Adrenal gland (tissue), 5 donors: ENCODE data around the gene CDK2AP2.

Experiments
- CTCF ChIP-seq, 6 experiments: fragments of 450-650 bp in 4 of 6; fragments of 200-600 bp in 2 of 6; sonication (generic) in 1 of 6; IDR thresholded peaks; 1 replicate in 5 of 6; 2 replicates in 1 of 6; pipeline versions ENCODE4 v1.5.1 to v1.8.0; 2016 to 2021; ENCODE audit warnings: antibody characterized with exemption in 6 of 6, mild to moderate bottlenecking in 2 of 6, moderate library complexity in 1 of 6
- POLR2A ChIP-seq, 2 donors: fragments of 450-650 bp; IDR thresholded peaks; one replicate each; pipeline ENCODE4 v1.6.1; 2017; ENCODE audit warnings: antibody characterized with exemption in 2 of 2, mild to moderate bottlenecking in 2 of 2, moderate library complexity in 1 of 2
- donor health status: DM: no; HTN: no; CAD: no.

GRCh38 chr11:67484847-67485311, 23.1 kb downstream of the CDK2AP2 start:
- TF ChIP-seq CTCF (IDR thresholded peaks at IDR 0.05) (no peak), POLR2A (IDR thresholded peaks at IDR 0.05) (no peak)
